ENCODE measurements around the gene TMTC3. TPM values are rescaled to one million over a fixed set of nuclear protein-coding genes. Genes with fewer than 3 reads are reported as not detected.

The TMTC3 gene
- total and polyA plus RNA-seq, 2 of the 4 experiments (the other 2 are of a cell fraction), result 3.7 to 44.3 TPM

- no CpG with 5 or more reads among the region's 1 CpG for WGBS, 2 experiments (ENCODE audit: extremely low coverage in 2 of 2, insufficient read length in 1 of 2)
- peak overlapping the region; percentile 31; the same call in 2 of the 3 replicates for H2BK15ac ChIP-seq (ENCODE audit: low read depth, low read length)
- H4K5ac ChIP-seq (ENCODE audit: low read depth, low read length), result peak overlapping the region; percentile 50; the same call in 1 of the 2 replicates
- no peak overlapping the region; a peak in 1 of 4 replicates for H4K8ac ChIP-seq (ENCODE audit: low read depth in 2 of 2, low read length in 2 of 2)
- in situ Hi-C loops (cut with MboI; ENCODE audit: low sequenced_read_pairs), result no loop called here
- no peak for TF ChIP-seq BHLHE40 (IDR thresholded peaks at IDR 0.05; ENCODE audit: low read depth, low read length)
- TF ChIP-seq POLR2A (IDR thresholded peaks at IDR 0.05; ENCODE audit: low read depth, low read length), result no peak
- no peak for TF ChIP-seq SMC3 (IDR thresholded peaks at IDR 0.05; ENCODE audit: low read depth, low read length)
- TF ChIP-seq RAD21 (IDR thresholded peaks at IDR 0.05; ENCODE audit: low read length), result no peak
- TF ChIP-seq USF2 (IDR thresholded peaks at IDR 0.05; ENCODE audit: low read depth, low read length), result no peak
- no peak for TF ChIP-seq CHD1 (IDR thresholded peaks at IDR 0.05; ENCODE audit: low read depth, low read length)
- TF ChIP-seq RCOR1 (IDR thresholded peaks at IDR 0.05; ENCODE audit: insufficient replicate concordance, low read length), result no peak
- TF ChIP-seq, protein P1, sequence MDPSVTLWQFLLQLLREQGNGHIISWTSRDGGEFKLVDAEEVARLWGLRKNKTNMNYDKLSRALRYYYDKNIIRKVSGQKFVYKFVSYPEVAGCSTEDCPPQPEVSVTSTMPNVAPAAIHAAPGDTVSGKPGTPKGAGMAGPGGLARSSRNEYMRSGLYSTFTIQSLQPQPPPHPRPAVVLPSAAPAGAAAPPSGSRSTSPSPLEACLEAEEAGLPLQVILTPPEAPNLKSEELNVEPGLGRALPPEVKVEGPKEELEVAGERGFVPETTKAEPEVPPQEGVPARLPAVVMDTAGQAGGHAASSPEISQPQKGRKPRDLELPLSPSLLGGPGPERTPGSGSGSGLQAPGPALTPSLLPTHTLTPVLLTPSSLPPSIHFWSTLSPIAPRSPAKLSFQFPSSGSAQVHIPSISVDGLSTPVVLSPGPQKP (IDR thresholded peaks at IDR 0.05; ENCODE audit: borderline replicate concordance, low read depth, low read length), result no peak
- TF ChIP-seq MAZ (IDR thresholded peaks at IDR 0.05; ENCODE audit: borderline replicate concordance, low read depth, low read length), result no peak
- no peak for TF ChIP-seq CEBPB (IDR thresholded peaks at IDR 0.05; ENCODE audit: low read depth, low read length)
- no peak for TF ChIP-seq NFE2L2 (IDR thresholded peaks at IDR 0.05; ENCODE audit: low read depth, low read length)
- no peak for TF ChIP-seq CTCF (conservative IDR thresholded peaks at IDR 0.05; ENCODE audit: low read depth, low read length)
- no peak for TF ChIP-seq MXI1 (IDR thresholded peaks at IDR 0.05; ENCODE audit: borderline replicate concordance, low read depth, low read length)
- no peak for TF ChIP-seq FOS (IDR thresholded peaks at IDR 0.05; ENCODE audit: low read depth, low read length)
- no peak overlapping the region for H3K56ac ChIP-seq (ENCODE audit: extremely low read depth, insufficient read depth, low read length)
- H3K9me3 ChIP-seq (ENCODE audit: control insufficient read depth, insufficient read depth, low read length), result no peaks in the 10 kb centered on the region; the same call in 1 of the 2 replicates
- no peak overlapping the region for H3K4me3 ChIP-seq (ENCODE audit: insufficient read depth, low read depth, low read length)
- peak overlapping the region; percentile 62 for H2BK120ac ChIP-seq (ENCODE audit: low read depth, low read length)
- H2BK20ac ChIP-seq (ENCODE audit: low read depth, low read length), result peak overlapping the region; percentile 62
- dilution Hi-C loops (cut with HindIII; ENCODE audit: low sequenced_read_pairs, unreplicated experiment), result no loop called here
- no peaks in the 10 kb centered on the region for H3K9me1 ChIP-seq (ENCODE audit: insufficient read depth, low read length)
- H3K4ac ChIP-seq (ENCODE audit: low read depth, low read length), result peak overlapping the region; percentile 69
- intact Hi-C loops (cut with micrococcal nuclease), result no loop called here
- DNase-seq, result no peak
- H3K27me3 ChIP-seq (ENCODE audit: control insufficient read depth, insufficient read depth, low read length), result no peaks in the 10 kb centered on the region
- ATAC-seq (ENCODE audit: low read depth), result no peak
- peak overlapping the region; percentile 57 for H2BK5ac ChIP-seq (ENCODE audit: low read depth, low read length, poor library complexity, severe bottlenecking)
- no peak overlapping the region for H3K4me2 ChIP-seq (ENCODE audit: low read depth, low read length)
- H3K23ac ChIP-seq (ENCODE audit: low read depth, low read length), result no peak overlapping the region
- H3K79me1 ChIP-seq (ENCODE audit: low read depth in 1 of 2, low read length in 2 of 2), result no peaks in the 10 kb centered on the region
- peak overlapping the region; percentile 40; the same call in 1 of the 2 replicates for H3K18ac ChIP-seq (ENCODE audit: low read depth, low read length)
- no peak overlapping the region for H2AK9ac ChIP-seq (replicated peaks; ENCODE audit: low read depth, low read length, poor library complexity)
- no peak overlapping the region for H2AFZ ChIP-seq (replicated peaks; ENCODE audit: low read length, poor library complexity)
- H3K36me3 ChIP-seq (ENCODE audit: control insufficient read depth, insufficient read depth, low read length), result no peaks in the 10 kb centered on the region
- no TSS peak for BruUV-seq (replicated peaks)
- H3K4me1 ChIP-seq (ENCODE audit: control insufficient read depth, insufficient read depth, low read length), result peaks cover 8% of the 10 kb centered on the region
- H3K14ac ChIP-seq (replicated peaks; ENCODE audit: low read depth, low read length), result no peak overlapping the region; the same call in 1 of the 2 replicates
- ChIA-PET CTCF (no interaction called here), POLR2A (ENCODE audit: unreplicated experiment) (no interaction called here)
- peak overlapping the region; percentile 84; the same call in 1 of the 2 replicates for H2AK5ac ChIP-seq (ENCODE audit: low read depth, low read length)
- no peak overlapping the region for H3K27ac ChIP-seq (ENCODE audit: insufficient read depth, low read length)
- H4K20me1 ChIP-seq (ENCODE audit: insufficient read depth, low read length), result no peaks in the 10 kb centered on the region
- no peak overlapping the region for H3K9ac ChIP-seq (ENCODE audit: low read depth, low read length)
- 0 out of 2 replicates have a peak overlapping the region, but pooled peaks have one; percentile 24 for H4K91ac ChIP-seq (ENCODE audit: insufficient read depth, low read depth, low read length)
Observed at GRCh38 chr12:88238406-88238805, 96.3 kb downstream of the TMTC3 start.

All from IMR-90 (cell line).